Measurements from ENCODE around the gene LRRC46. TPM values are rescaled to one million over a fixed set of nuclear protein-coding genes. Genes with fewer than 3 reads are reported as not detected.

Gene LRRC46
- total and polyA plus RNA-seq, 9 of the 15 experiments (the other 6 are each of a cell fraction or from before 2014, with no cell fraction given): 0.39 to 1.4 (median 0.53) TPM; not detected in 1

- TF ChIP-seq CUX1 (CRISPR knock-in tag; IDR thresholded peaks at IDR 0.05) (no peak), MLLT1 (IDR thresholded peaks at IDR 0.05) (no peak), ELF1 (tag; IDR thresholded peaks at IDR 0.05) (0 out of 2 replicates have a peak, but pooled peaks have one; percentile 3), HSF4 (CRISPR knock-in tag; IDR thresholded peaks at IDR 0.05; ENCODE audit: borderline replicate concordance) (no peak), HNRNPH1 (optimal IDR thresholded peaks at IDR 0.05; ENCODE audit: low read depth, low read length) (no peak), TRIM24 (IDR thresholded peaks at IDR 0.05) (no peak), ETV6 (IDR thresholded peaks at IDR 0.05; ENCODE audit: borderline replicate concordance in 1 of 2, low read depth in 2 of 2, low read length in 1 of 2) (peak in 1 of 2 experiments; percentile 50; a peak in 1 of 4 replicates), ETV6 (CRISPR knock-in tag; IDR thresholded peaks at IDR 0.05; ENCODE audit: borderline replicate concordance) (no peak), ZNF584 (CRISPR knock-in tag; IDR thresholded peaks at IDR 0.05; ENCODE audit: low read depth) (no peak), STAT6 (CRISPR knock-in tag; IDR thresholded peaks at IDR 0.05) (no peak), FOXK2 (conservative IDR thresholded peaks at IDR 0.05 in 1 of 2, IDR thresholded peaks at IDR 0.05 in 1 of 2; ENCODE audit: low read depth in 2 of 2) (no peak), IRF9 (tag; IDR thresholded peaks at IDR 0.05) (no peak), BCLAF1 (IDR thresholded peaks at IDR 0.05; ENCODE audit: borderline replicate concordance in 1 of 2, control insufficient read depth in 1 of 2, low read depth in 2 of 2, low read length in 1 of 2) (no peak), ZFP1 (CRISPR knock-in tag; IDR thresholded peaks at IDR 0.05) (no peak)
Observed at GRCh38 chr17:47831934-47832327, 461 bp downstream of the LRRC46 start (continued).
